ENCODE results near the gene DCC. TPM values are rescaled to one million over a fixed set of nuclear protein-coding genes. Genes with fewer than 3 reads are reported as not detected.
"Not testable (repeated sequence)": the region's sequence is repeated elsewhere in the genome, so short reads cannot be mapped to it uniquely, and the experiment has no call there.

DCC gene
- total RNA-seq, 1 donor from 2014 or later = not detected

- H3K4me3 ChIP-seq (ENCODE audit: low read depth, low read length) = no peak overlapping the region
- DNase-seq (ENCODE audit: low read depth) = no peak
- TF ChIP-seq, protein P1, sequence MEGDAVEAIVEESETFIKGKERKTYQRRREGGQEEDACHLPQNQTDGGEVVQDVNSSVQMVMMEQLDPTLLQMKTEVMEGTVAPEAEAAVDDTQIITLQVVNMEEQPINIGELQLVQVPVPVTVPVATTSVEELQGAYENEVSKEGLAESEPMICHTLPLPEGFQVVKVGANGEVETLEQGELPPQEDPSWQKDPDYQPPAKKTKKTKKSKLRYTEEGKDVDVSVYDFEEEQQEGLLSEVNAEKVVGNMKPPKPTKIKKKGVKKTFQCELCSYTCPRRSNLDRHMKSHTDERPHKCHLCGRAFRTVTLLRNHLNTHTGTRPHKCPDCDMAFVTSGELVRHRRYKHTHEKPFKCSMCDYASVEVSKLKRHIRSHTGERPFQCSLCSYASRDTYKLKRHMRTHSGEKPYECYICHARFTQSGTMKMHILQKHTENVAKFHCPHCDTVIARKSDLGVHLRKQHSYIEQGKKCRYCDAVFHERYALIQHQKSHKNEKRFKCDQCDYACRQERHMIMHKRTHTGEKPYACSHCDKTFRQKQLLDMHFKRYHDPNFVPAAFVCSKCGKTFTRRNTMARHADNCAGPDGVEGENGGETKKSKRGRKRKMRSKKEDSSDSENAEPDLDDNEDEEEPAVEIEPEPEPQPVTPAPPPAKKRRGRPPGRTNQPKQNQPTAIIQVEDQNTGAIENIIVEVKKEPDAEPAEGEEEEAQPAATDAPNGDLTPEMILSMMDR (conservative IDR thresholded peaks at IDR 0.05; ENCODE audit: low read depth, low read length) = no peak
These were observed 1103.8 kb downstream of the DCC start for GRCh38 chr18:53443831-53444230.

- TF ChIP-seq, protein P1 (conservative IDR thresholded peaks at IDR 0.05; ENCODE audit: low read depth, low read length) = no peak
- H3K4me3 ChIP-seq (ENCODE audit: low read depth, low read length) = no peak overlapping the region
- no peak for DNase-seq (ENCODE audit: low read depth)
These were observed 1111.9 kb downstream of the DCC start for GRCh38 chr18:53451902-53452301.

DNA sequence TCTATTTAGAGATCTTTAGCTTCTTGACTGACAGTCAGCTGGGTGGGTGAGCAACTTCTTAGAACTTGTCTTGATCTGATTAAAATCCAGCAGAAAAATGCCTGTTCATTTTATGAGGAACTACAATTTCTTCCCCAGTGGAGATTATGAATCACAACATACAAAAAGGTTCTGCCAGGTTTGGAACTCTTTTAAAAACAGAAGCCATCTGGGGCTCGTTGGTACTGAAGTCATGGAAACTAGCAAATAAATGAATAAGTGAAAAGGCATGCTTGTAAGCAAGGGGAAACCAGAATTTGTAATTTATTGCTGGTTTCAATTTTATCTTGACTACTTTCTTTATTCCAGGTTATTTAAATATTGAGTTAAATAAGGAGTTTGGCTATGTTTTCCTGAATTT, 1117.1 kb downstream of the DCC start:
- H3K4me3 ChIP-seq (ENCODE audit: low read depth, low read length) = no peak overlapping the region
- no peak for DNase-seq (ENCODE audit: low read depth)
- TF ChIP-seq, protein P1 (conservative IDR thresholded peaks at IDR 0.05; ENCODE audit: low read depth, low read length) = no peak

GRCh38 chr18:53458268-53458667, 1118.3 kb downstream of the DCC start:
- H3K4me3 ChIP-seq (ENCODE audit: low read depth, low read length) = no peak overlapping the region
- TF ChIP-seq, protein P1 (conservative IDR thresholded peaks at IDR 0.05; ENCODE audit: low read depth, low read length) = no peak
- DNase-seq (ENCODE audit: low read depth) = no peak

DNA sequence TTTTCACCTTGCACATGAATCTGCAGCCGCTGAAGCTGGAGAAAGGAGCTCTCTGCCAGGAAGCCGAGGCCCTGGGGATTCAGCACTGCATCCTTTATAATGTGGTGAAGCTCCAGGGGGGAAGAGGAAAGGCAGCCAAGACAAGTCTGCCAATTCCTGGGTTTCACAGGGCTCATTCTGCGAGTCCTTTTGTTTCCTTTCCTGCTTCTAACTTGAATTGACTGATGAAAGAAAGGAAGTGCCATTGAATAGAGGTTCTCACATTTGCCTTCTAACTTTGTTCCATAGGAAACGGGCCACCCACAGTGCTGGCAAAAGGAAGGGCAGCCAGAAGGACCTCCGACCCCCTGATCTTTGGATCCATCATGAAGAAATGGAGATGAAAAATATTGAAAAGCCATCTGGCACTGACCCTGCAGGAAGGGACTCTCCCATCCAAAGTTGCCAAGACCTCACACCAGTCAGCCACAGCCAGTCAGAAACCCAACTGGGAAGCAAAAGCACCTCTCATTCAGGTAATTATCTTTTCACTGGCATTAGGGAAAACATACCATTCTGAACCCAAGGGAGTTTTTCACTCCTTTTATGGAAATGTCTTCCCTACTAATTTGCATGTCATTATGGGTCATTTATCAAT, 1119.1 kb downstream of the DCC start:
- TF ChIP-seq, protein P1 (conservative IDR thresholded peaks at IDR 0.05; ENCODE audit: low read depth, low read length) = no peak
- H3K4me3 ChIP-seq (ENCODE audit: low read depth, low read length) = no peak overlapping the region
- no peak for DNase-seq (ENCODE audit: low read depth)

GRCh38 chr18:53467756-53468155, 1127.8 kb downstream of the DCC start:
- DNase-seq (ENCODE audit: low read depth) = no peak
- TF ChIP-seq, protein P1 (conservative IDR thresholded peaks at IDR 0.05; ENCODE audit: low read depth, low read length) = no peak
- H3K4me3 ChIP-seq (ENCODE audit: low read depth, low read length) = no peak overlapping the region

- not testable (repeated sequence) for H3K4me3 ChIP-seq (ENCODE audit: low read depth, low read length); DNase-seq (ENCODE audit: low read depth)
These were observed 1128.2 kb downstream of the DCC start for GRCh38 chr18:53468173-53468572.

Data from epithelial cell of proximal tubule (primary cell).